Measurements from ENCODE around the gene CHCHD6.

Gene CHCHD6

GRCh38 chr3:126745760-126746394, 41.8 kb downstream of the CHCHD6 start:
- no peak for FAIRE-seq

- no peak for FAIRE-seq
Measured at GRCh38 chr3:126746395-126747177, 42.5 kb downstream of the CHCHD6 start.

DNA sequence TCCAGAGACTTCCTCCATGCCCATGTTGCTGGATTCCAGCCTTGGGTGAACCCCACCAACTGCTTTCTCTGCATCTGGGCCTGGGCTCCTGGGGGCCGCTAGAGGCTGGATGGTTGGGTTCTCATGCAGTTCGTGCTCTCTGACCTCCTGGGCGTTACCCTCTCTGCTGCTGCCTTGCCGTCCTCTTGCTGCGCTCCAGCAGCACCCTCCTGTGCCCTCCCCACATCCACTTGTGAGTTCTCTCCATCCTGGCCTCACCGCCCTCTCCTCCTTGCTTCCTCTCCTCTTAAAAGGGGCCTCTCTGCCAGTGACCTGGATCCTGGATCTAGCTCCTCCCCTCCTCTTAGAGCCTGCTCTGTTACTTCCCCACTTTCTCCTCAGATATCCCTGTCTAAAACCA, 43.7 kb downstream of the CHCHD6 start:
- no peak for FAIRE-seq

DNA sequence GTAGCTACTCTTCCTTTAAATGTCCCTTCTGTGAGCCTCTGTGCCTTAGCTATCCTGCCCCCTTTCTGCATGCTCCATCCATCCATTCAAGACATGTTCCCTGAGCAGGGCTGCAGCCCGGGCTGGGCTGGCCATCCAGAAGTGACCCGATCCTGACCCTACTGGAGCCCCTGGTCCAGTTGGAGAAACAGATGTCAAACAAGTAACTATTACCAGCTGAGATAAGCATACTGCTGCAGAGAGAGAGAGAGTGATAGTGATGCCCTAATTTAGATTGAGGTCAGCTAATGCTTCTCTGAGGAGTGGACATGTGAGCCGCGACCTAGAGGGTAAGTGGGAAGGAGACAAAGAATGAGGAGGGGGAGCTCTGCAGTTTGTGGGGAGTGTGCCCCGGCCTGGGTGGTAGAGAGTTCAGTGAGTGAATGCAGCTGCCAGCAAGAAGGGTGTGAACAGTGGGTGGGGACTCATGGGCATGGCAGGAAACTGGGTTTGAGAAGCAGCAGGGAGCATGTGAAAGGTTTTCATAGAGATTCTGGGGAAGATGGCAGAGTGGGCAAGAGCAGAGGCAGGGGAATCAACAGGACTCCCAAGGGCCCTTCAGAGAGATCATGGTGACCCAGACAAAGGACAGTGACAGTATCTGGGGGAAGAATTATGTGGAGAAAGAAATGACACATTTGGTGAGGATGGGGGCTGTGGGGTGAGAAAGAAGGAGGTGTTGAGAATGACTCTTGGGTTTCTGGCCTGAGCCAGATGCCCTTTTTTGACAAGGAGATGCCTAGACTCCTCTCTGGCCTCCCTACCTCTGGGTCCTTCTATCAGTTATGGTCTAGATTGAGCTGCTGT, 44.9 kb downstream of the CHCHD6 start:
- FAIRE-seq, result no peak

GRCh38 chr3:126749547-126749875, 45.5 kb downstream of the CHCHD6 start:
- no peak for FAIRE-seq

GRCh38 chr3:126749931-126750755, 46.1 kb downstream of the CHCHD6 start:
- no peak for FAIRE-seq

DNA sequence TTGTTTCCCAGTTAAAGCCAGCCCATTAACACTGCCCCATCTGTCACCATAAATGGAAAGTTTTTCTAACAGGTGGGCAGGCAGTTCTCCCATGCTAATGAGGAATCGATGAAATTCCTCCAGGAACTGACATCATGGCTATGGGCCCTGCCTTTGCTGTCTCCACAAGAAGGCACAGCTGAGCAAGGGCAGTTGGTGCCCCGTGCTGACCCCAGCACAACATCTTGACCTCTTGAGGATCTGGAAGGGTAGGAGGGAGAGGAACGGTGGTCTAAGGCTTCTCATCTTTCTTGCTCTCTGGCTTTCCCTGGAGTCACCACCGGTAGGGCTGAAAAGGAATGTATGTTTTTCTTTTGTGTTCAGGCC, 46.7 kb downstream of the CHCHD6 start:
- FAIRE-seq, result no peak

DNA sequence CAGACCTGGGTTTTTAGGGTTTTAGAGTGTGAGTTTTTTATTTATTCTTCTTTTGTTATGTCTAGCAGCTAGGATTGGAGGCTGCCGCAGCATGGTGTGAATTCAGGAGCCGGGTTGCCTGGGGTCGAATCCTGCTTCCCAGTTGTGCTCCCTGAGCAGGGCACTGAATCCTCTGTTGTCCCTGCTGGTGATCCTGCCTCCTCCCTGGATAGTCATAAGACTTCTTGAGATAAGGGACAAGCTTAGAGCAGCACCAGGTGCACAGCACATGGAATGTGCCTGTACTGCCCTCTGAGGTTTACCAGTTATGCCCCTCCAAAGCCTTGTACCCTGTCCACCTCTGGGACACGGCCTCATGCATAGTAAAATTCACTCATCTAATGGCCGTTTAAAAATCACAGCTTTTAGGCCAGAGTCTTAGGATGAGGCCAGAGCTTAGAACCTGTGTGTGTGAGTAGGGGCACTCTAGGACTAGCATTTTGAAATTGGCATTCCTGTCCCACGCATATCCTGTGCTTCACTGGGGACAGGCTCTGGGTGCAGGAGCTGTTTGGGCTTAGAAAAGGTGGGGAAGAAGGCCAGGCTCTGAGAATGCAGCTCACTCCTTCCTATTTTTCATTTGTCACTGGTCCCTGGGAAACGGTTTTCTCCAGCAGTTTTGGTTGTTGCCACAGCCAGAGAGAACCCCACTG, 47.7 kb downstream of the CHCHD6 start:
- FAIRE-seq, result no peak

DNA sequence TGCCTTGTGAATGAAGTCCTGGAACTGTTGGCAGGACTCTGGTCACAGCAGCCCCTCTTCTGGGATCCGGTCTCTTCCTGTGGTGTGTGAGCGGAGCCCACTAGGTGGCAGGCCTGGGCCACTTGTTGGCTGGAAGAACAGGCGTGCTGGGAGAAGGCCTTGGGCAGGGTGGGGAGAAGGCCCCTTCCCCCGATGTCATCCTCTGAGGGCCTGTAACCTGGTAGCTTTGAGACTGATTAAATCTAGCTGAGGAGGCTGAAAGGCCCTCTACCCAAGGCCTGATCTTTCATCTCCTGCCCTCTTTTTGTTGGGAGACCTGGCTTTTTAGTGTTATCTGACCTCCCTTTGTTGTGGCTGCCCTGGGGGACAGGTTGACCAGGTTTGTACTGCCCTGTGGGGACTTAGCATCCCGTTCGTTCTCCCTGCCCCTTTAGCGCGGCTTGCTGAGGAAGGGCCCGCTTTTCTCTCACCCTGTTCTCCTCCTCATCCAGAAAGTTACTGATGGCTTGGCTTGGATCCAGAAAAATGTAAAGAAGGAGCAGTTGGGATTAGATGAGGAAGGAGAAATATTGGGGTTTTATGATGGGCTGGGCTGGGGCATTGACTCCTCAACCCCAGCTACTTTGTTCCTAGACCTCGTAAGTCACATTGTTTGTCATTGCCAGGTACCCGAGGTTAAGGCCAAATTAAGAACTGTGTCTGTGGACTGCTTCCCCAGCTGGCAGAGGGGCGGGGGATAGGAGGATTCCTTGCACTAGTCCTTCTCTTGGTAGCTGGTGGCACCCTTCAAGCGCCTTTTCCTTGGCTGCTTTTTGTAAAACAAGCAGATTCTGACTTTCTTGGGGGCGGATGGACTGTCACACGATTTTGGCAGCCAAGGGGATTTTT, 48.5 kb downstream of the CHCHD6 start:
- FAIRE-seq, result no peak

DNA sequence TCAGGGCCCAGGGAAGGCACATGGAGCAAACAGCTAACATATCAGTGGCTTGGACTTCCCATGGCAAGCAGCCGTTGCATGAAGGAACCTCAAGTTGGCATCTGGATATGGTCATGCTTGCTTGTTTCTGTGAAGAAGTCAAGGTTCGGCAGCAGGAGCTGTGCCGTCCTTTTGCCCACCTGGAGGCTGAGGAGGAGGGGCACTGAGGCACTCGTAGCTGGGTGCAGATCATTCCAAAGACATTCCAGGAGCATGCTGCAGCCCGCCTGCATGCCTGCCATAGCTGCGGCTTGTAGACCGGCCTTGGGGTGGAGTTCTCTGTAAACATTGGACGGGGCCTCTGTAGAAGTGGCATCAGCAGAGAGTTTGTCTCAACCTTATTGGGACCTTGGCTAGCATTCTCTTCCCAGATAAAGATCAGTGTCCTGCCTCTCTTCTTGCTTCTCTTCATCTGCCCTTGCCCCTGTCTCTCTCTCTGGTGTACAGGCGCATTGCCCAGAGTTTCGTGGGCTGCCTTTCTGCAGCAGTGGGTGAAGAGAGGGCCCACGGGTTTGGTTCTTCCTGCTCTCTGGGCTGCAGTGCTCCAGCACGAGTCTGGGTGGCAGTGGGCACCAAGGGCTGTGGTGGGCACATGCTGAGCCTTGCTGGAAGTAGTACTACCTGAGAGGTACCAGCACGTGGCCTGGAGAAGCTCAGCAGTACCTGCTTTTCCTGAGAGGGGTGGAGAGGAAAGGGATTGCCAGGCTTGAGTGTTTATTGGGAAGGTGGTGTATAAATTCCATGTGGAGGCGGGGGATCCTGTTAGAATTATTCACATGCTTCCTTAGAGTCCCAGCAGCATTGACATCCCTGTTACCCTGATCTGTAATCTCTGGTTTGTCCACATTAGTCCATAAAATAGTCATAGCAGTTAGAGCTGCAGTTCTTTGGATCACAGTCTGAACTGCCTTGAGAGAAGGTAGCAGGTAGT, 49.4 kb downstream of the CHCHD6 start:
- FAIRE-seq, result no peak

DNA sequence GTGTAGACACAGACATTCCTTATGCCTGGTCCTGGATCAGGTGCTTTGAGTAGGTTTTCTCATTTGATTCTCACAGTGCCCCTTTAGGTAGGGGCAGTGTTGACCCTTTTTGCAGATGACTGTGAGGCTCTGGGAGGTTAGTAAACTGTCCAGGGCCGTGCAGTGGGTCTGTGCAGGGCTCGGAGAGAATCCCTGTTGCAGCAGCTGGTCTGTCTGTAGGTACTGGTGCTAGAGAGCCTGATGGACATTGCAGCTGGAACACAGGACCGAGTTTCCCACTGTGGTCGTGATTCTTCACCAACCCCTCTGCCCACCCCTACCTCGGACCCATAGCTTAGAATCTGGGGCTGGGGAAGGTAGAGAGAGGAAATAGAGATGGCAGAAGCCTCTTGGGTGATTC, 51.8 kb downstream of the CHCHD6 start:
- no peak for FAIRE-seq

DNA sequence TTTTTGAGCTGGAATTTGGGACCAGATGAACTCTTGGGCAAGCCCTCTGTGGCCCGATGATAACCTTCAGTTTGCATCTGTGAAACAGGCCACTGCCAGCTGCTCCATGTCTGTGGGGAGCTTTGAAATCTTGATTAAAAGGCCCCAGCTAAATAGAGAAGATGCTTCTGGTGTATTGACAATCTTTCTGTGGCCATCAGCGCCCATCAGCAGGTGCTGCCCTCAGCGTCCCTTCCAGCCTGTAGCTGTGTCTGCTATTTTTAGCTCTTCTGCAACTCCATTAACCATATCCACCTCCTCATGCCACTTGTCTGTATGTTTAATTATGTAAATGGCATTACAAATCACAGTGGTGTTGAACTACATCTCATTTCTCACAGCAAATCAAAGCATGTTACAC, 54.0 kb downstream of the CHCHD6 start:
- no peak for FAIRE-seq

- FAIRE-seq, result no peak
Measured at GRCh38 chr3:126758882-126759281, 54.8 kb downstream of the CHCHD6 start.

GRCh38 chr3:126760541-126760940, 56.5 kb downstream of the CHCHD6 start:
- FAIRE-seq, result no peak

DNA sequence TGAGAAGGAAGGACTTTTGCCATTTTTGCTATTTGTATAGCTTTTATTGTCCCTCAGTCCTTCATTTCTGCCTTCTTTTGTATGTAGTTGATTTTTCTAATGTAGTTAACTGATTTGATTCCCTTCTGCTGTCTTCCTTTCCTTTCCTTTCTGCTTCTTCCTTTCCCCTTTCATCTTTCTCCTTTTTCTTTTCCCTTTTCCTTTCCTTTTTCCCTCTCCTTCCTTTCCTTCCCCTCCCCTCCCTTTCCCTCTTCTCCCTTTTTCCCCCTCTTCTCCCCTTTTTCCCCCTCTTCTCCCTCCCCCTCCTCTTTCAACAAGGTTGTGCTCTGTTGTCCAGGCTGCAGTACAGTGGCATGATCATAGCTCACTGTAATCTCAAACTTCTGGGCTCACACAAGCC, 59.0 kb downstream of the CHCHD6 start:
- FAIRE-seq, result no peak

GRCh38 chr3:126765187-126766069, 61.4 kb downstream of the CHCHD6 start:
- FAIRE-seq, result no peak

GRCh38 chr3:126766653-126767052, 62.6 kb downstream of the CHCHD6 start:
- FAIRE-seq, result no peak

- FAIRE-seq, result no peak
Measured at GRCh38 chr3:126768903-126769302, 64.9 kb downstream of the CHCHD6 start.

- FAIRE-seq, result no peak
Measured at GRCh38 chr3:126770096-126770495, 66.1 kb downstream of the CHCHD6 start.

Data from endometrium (tissue), 2 donors.